Right lobe of liver (tissue), 6 donors: ENCODE results near the gene SYT17. TPM values are rescaled to one million over a fixed set of nuclear protein-coding genes. Genes with fewer than 3 reads are reported as not detected.

ENCODE experiments used
- ATAC-seq, 4 donors: fragments of 200-7000 bp; cut with Tn5 transposase; one replicate each; pipeline ENCODE4 v1.9.1; 2020; ENCODE audit warnings: mild to moderate bottlenecking in 4 of 4, moderate library complexity in 4 of 4
- DNase-seq, 3 donors: peaks; one replicate each; pipeline ENCODE4 v3.0.0-alpha.2; 2020
- H3K27ac ChIP-seq, 3 donors: fragments of 200-600 bp; one replicate each; pipeline ENCODE4 v1.8.0; 2022
- H3K27me3 ChIP-seq, 2 donors: fragments of 200-600 bp; one replicate each; pipeline ENCODE4 v1.8.0; 2022
- H3K36me3 ChIP-seq, 4 donors: fragments of 200-600 bp; sonication (generic) in 1 of 4; one replicate each; pipeline versions ENCODE4 v1.5.1 to v1.8.0; 2017 to 2022; ENCODE audit warnings: control low read depth in 1 of 4
- H3K4me1 ChIP-seq, 4 donors: fragments of 200-600 bp; sonication (generic) in 1 of 4; one replicate each; pipeline versions ENCODE4 v1.5.1 to v1.8.0; 2017 to 2022; ENCODE audit warnings: control low read depth in 1 of 4
- H3K4me3 ChIP-seq, 3 donors: fragments of 200-600 bp; one replicate each; pipeline ENCODE4 v1.8.0; 2022
- H3K9me3 ChIP-seq, 4 donors: fragments of 200-600 bp; sonication (generic) in 1 of 4; one replicate each; pipeline versions ENCODE4 v1.5.1 to v1.8.0; 2017 to 2022; ENCODE audit warnings: control low read depth in 1 of 4
- CTCF ChIP-seq, 4 donors: fragments of 200-600 bp in 3 of 4; fragments of 450-650 bp in 1 of 4; IDR thresholded peaks; one replicate each; pipeline versions ENCODE4 v1.5.1 to v1.8.0; 2016 to 2022; ENCODE audit warnings: antibody characterized with exemption in 4 of 4, mild to moderate bottlenecking in 2 of 4
- POLR2A ChIP-seq: fragments of 450-650 bp; IDR thresholded peaks from one replicate; pipeline ENCODE4 v1.6.1; 2017; ENCODE audit warnings: antibody characterized with exemption, mild to moderate bottlenecking
- WGBS: methylation state at CpG from one replicate; pipeline ENCODE4 v1.1.6; 2018; ENCODE audit warnings: low coverage, low lambda C conversion rate; ENCODE audit not compliant: insufficient coverage; ENCODE audit errors: missing lambda C conversion rate; 5-methylcytosine and 5-hydroxymethylcytosine counted together
- intact Hi-C, 2 donors: fragments of 100-400 bp; cut with DNase I; formaldehyde crosslinking; loops; one replicate each; pipeline versions ENCODE4 v1.11.2 to v1.14.1; 2022
- total RNA-seq, 6 experiments: library from RNA; depleted of rRNA in 2 of 6; stranded (reverse); fragments of >200 nt in 2 of 6; fragmentation: NEBNext Ultra II Directional in 3 of 6; extraction: Animal tissue kit (Norgen Biotek cat#: 25700) in 3 of 6; gene quantifications; one replicate each; pipeline versions ENCODE4 v1.1.0 to v1.2.4, GENCODE V29; 2016 to 2023
- donor health status: DM: no; HTN: yes; CAD: no.
- donor health status: DM: no; HTN: no; CAD: no.
- donor health status: DM: no; HTN: no; CAD: no.
- donor health status: DM: no; HTN: yes; CAD: no.
- donor health status: DM: no; HTN: yes; CAD: no.

Gene SYT17
- total RNA-seq, 6 experiments from 2014 or later = 8.2 to 14.1 (median 9.5) TPM

- Histone ChIP-seq H3K4me3 (no peak overlapping the region), H3K4me1 (no peaks in the 10 kb centered on the region), H3K36me3 (no peaks in the 10 kb centered on the region), H3K27me3 (no peaks in the 10 kb centered on the region), H3K27ac (no peak overlapping the region), H3K9me3 (no peaks in the 10 kb centered on the region)
- intact Hi-C loops = no loop called here
- ATAC-seq (no peak), DNase-seq (no peak)
- TF ChIP-seq POLR2A = no peak
- no peak for TF ChIP-seq CTCF (IDR thresholded peaks at IDR 0.05)
- 46% methylated on average over 4 of the region's 7 CpGs for WGBS
These were observed 148.8 kb downstream of the SYT17 start for GRCh38 chr16:19316846-19317245.

Other genes with a start within 250 kb of the SYT17 start
- 10 to 100 TPM; 29.6 to 45.9 (median 33.8) TPM for gene SMG1, start 241.8 kb upstream of the SYT17 start, total RNA-seq
- under 1 TPM; 0.16 to 0.37 (median 0.27) TPM for gene TMC7, start 184.3 kb upstream of the SYT17 start, total RNA-seq
- gene COQ7, start 100.6 kb upstream of the SYT17 start, total RNA-seq = 10 to 100 TPM in 3 of 6 experiments, 1 to 10 TPM in 3; 7.9 to 11.3 (median 9.9) TPM
- gene ITPRIPL2, start 54.3 kb upstream of the SYT17 start, total RNA-seq = 10 to 100 TPM; 12.2 to 23.5 (median 17.7) TPM
- under 1 TPM in 1 of 6 experiments, not detected in 5; 0.12 TPM for gene CLEC19A, start 117.5 kb downstream of the SYT17 start, total RNA-seq
- 1 to 10 TPM in 2 of 6 experiments, under 1 TPM in 3, not detected in 1; 0.43 to 3.4 (median 0.93) TPM for gene TMC5, start 249.6 kb downstream of the SYT17 start, total RNA-seq